ENCODE results near the gene DBN1. TPM values are rescaled to one million over a fixed set of nuclear protein-coding genes. Genes with fewer than 3 reads are reported as not detected.

Gene DBN1
- total RNA-seq, 1 donor from 2014 or later = 170 TPM

- peak; percentile 73 for DNase-seq
These were observed 17.5 kb downstream of the DBN1 start for GRCh38 chr5:177455661-177456590.

- peak; percentile 62 for DNase-seq
These were observed 18.3 kb downstream of the DBN1 start for GRCh38 chr5:177455036-177455660.

GRCh38 chr5:177454397-177455035, 18.9 kb downstream of the DBN1 start:
- DNase-seq = peak; percentile 79

- no peak for DNase-seq
These were observed 19.5 kb downstream of the DBN1 start for GRCh38 chr5:177453852-177454396.

- no peak for DNase-seq
These were observed 20.5 kb downstream of the DBN1 start for GRCh38 chr5:177452688-177453638.

GRCh38 chr5:177450667-177451424, 22.6 kb downstream of the DBN1 start:
- peak; percentile 49 for DNase-seq

- no peak for DNase-seq
These were observed 24.0 kb downstream of the DBN1 start for GRCh38 chr5:177449140-177450061.

GRCh38 chr5:177448244-177448950, 25.0 kb downstream of the DBN1 start:
- DNase-seq = no peak

- peak; percentile 86 for DNase-seq
These were observed 25.7 kb downstream of the DBN1 start for GRCh38 chr5:177447611-177448243.

- DNase-seq = peak; percentile 70
These were observed 26.3 kb downstream of the DBN1 start for GRCh38 chr5:177447066-177447610.

- peak; percentile 81 for DNase-seq
These were observed 27.0 kb downstream of the DBN1 start, which contains the start of gene PRR7 for GRCh38 chr5:177446200-177447065. TSS of gene PRR7 (plus strand) at chr5:177446814. CDS start at chr5:177455068, 8,254 bp downstream.

- no peak for DNase-seq
These were observed 27.6 kb downstream of the DBN1 start for GRCh38 chr5:177445917-177446199.

GRCh38 chr5:177445052-177445916, 28.1 kb downstream of the DBN1 start:
- no peak for DNase-seq

- no peak for DNase-seq
These were observed 29.1 kb downstream of the DBN1 start for GRCh38 chr5:177444106-177445051.
